HCT116 (cell line): ENCODE measurements around the gene GRAMD4. TPM values are rescaled to one million over a fixed set of nuclear protein-coding genes. Genes with fewer than 3 reads are reported as not detected.

Source experiments
- ATAC-seq: fragments of 200-7000 bp; cut with Tn5 transposase; 2 replicates; pipeline ENCODE4 v1.9.1; 2020; ENCODE audit warnings: mild to moderate bottlenecking, moderate library complexity
- BruUV-seq: library from RNA; stranded (reverse); fragments of 400-500 nt; replicated peaks from 2 replicates; lab custom pipeline; 2021; lab: Mats Ljungman, UMichigan
- CTCF ChIA-PET: fragments of 300-600 bp; sonication (Branson Sonifier 250); formaldehyde crosslinking; loops from one replicate; lab custom pipeline; 2021; ENCODE audit warnings: antibody characterized with exemption; lab: Charles Lee
- POLR2A ChIA-PET: fragments of 300-600, 350-600 bp; sonication (Branson Sonifier 250); formaldehyde crosslinking; loops from one replicate; lab custom pipeline; 2021; ENCODE audit warnings: antibody characterized with exemption; lab: Charles Lee
- RAD21 ChIA-PET, 2 experiments: fragments of 300-600 bp; sonication (Branson Sonifier 250); formaldehyde crosslinking; loops; one replicate each; lab custom pipeline; 2023; ENCODE audit warnings: low total read pairs in 2 of 2; ENCODE audit not compliant: uncharacterized antibody in 2 of 2, unreplicated experiment in 2 of 2, low non-redundant PET in 1 of 2; lab: Charles Lee
- DNase-seq: peaks from one replicate; pipeline ENCODE4 v3.0.0-alpha.2; 2010; ENCODE audit warnings: low read depth, low spot score
- H2AFZ ChIP-seq: fragments of 200-600 bp; shearing (Covaris generic), sonication (generic); 2 replicates; pipeline ENCODE4 v1.6.1; 2017; ENCODE audit warnings: low read depth, mixed run types, mixed read lengths, antibody characterized with exemption, low read length; ENCODE audit not compliant: poor library complexity, severe bottlenecking
- H3K27ac ChIP-seq: 2 replicates; pipeline ENCODE4 v1.5.1; 2012; ENCODE audit warnings: low read depth, low read length
- H3K27me3 ChIP-seq: fragments of 200-600 bp; sonication (generic); 2 replicates; pipeline ENCODE4 v1.6.1; 2016; ENCODE audit warnings: mixed run types, low read length, mixed read lengths; ENCODE audit not compliant: insufficient read depth
- H3K36me3 ChIP-seq, 2 experiments: fragments of 200-500 bp in 1 of 2; fragments of 200-600 bp in 1 of 2; sonication (Bioruptor generic) in 1 of 2; sonication (generic) in 1 of 2; 2 replicates each; pipeline versions ENCODE4 v1.5.1 to v1.6.1; 2014 to 2016; ENCODE audit warnings: low read length in 2 of 2, inconsistent platforms in 1 of 2, mixed read lengths in 1 of 2, mixed run types in 1 of 2; ENCODE audit not compliant: insufficient read depth in 2 of 2, control insufficient read depth in 1 of 2
- H3K4me1 ChIP-seq, 2 experiments: fragments of 200-600 bp in 1 of 2; sonication (generic) in 1 of 2; 2 replicates each; pipeline versions ENCODE4 v1.5.1 to v1.6.1; 2012 to 2017; ENCODE audit warnings: low read length in 2 of 2, inconsistent platforms in 1 of 2, mild to moderate bottlenecking in 1 of 2, mixed read lengths in 1 of 2, mixed run types in 1 of 2, moderate library complexity in 1 of 2; ENCODE audit not compliant: insufficient read depth in 2 of 2, control insufficient read depth in 1 of 2
- H3K4me2 ChIP-seq: fragments of 200-600 bp; sonication (generic); 2 replicates; pipeline ENCODE4 v1.6.1; 2017; ENCODE audit warnings: mixed run types, low read length, mixed read lengths
- H3K4me3 ChIP-seq, 2 experiments: fragments of 200-600 bp in 1 of 2; sonication (generic) in 1 of 2; replicated peaks in 1 of 2; 2 replicates each; pipeline ENCODE4 v1.5.1; 2011 to 2016; ENCODE audit warnings: low read length in 2 of 2, control low read depth in 1 of 2, low read depth in 1 of 2, mild to moderate bottlenecking in 1 of 2, mixed read lengths in 1 of 2, mixed run types in 1 of 2
- H3K79me2 ChIP-seq: fragments of 200-600 bp; sonication (generic); 2 replicates; pipeline ENCODE4 v1.6.1; 2017; ENCODE audit warnings: mild to moderate bottlenecking, mixed run types, low read length, moderate library complexity, mixed read lengths; ENCODE audit not compliant: insufficient read depth
- H3K9ac ChIP-seq: fragments of 200-600 bp; sonication (generic); 2 replicates; pipeline ENCODE4 v1.6.1; 2016; ENCODE audit warnings: low read length, mixed read lengths
- H3K9me2 ChIP-seq: fragments of 200-600 bp; sonication (generic), shearing (Covaris generic); 2 replicates; pipeline ENCODE4 v1.6.1; 2017; ENCODE audit warnings: mixed run types, mild to moderate bottlenecking, moderate library complexity; ENCODE audit not compliant: insufficient read depth
- H3K9me3 ChIP-seq, 2 experiments: fragments of 200-500 bp in 1 of 2; fragments of 200-600 bp in 1 of 2; sonication (Bioruptor generic) in 1 of 2; sonication (generic) in 1 of 2; 2 replicates each; pipeline ENCODE4 v1.6.1; 2014 to 2017; ENCODE audit warnings: low read length in 2 of 2, mixed read lengths in 2 of 2, inconsistent platforms in 1 of 2, low read depth in 1 of 2, mild to moderate bottlenecking in 1 of 2, mixed run types in 1 of 2, moderate library complexity in 1 of 2; ENCODE audit not compliant: control insufficient read depth in 1 of 2, insufficient read depth in 1 of 2
- H4K20me1 ChIP-seq: fragments of 200-600 bp; sonication (generic), shearing (Covaris generic); 2 replicates; pipeline ENCODE4 v1.6.1; 2017; ENCODE audit warnings: mixed run types, mild to moderate bottlenecking, moderate library complexity; ENCODE audit not compliant: insufficient read depth
- CBX3 ChIP-seq: IDR thresholded peaks from 2 replicates; pipeline ENCODE4 v1.6.1; 2012; ENCODE audit warnings: low read depth
- CEBPB ChIP-seq: IDR thresholded peaks from 2 replicates; pipeline ENCODE4 v1.6.1; 2012; ENCODE audit warnings: low read depth
- CTCF ChIP-seq, 3 experiments: fragments of 200-600 bp in 1 of 3; sonication (generic) in 1 of 3; IDR thresholded peaks in 2 of 3; conservative IDR thresholded peaks in 1 of 3; 2 replicates each; pipeline ENCODE4 v1.5.1; 2012 to 2017; ENCODE audit warnings: low read depth in 2 of 3, low read length in 2 of 3, antibody characterized with exemption in 1 of 3, borderline replicate concordance in 1 of 3, control low read depth in 1 of 3, mild to moderate bottlenecking in 1 of 3, mixed read lengths in 1 of 3, mixed run types in 1 of 3, moderate library complexity in 1 of 3; ENCODE audit not compliant: insufficient read depth in 1 of 3
- EGR1 ChIP-seq: IDR thresholded peaks from 2 replicates; pipeline ENCODE4 v1.6.1; 2012; ENCODE audit warnings: low read depth
- ELF1 ChIP-seq: IDR thresholded peaks from 2 replicates; pipeline ENCODE4 v1.6.1; 2012; ENCODE audit warnings: low read depth, borderline replicate concordance
- EZH2 ChIP-seq: fragments of 200-600 bp; sonication (generic); IDR thresholded peaks from 2 replicates; pipeline ENCODE4 v1.6.1; 2017; ENCODE audit warnings: antibody characterized with exemption, mixed run types
- FOSL1 ChIP-seq: IDR thresholded peaks from 2 replicates; pipeline ENCODE4 v1.6.1; 2012; ENCODE audit warnings: low read depth
- JUND ChIP-seq: IDR thresholded peaks from 2 replicates; pipeline ENCODE4 v1.6.1; 2012
- POLR2A ChIP-seq: IDR thresholded peaks from 2 replicates; pipeline ENCODE4 v1.7.0; 2011; ENCODE audit warnings: borderline replicate concordance; ENCODE audit not compliant: insufficient read depth, insufficient read length; ENCODE audit errors: extremely low read depth
- REST ChIP-seq: IDR thresholded peaks from 2 replicates; pipeline ENCODE4 v1.6.1; 2012; ENCODE audit warnings: low read depth
- SP1 ChIP-seq: IDR thresholded peaks from 2 replicates; pipeline ENCODE4 v1.6.1; 2012; ENCODE audit warnings: low read depth
- SRF ChIP-seq: IDR thresholded peaks from 2 replicates; pipeline ENCODE4 v1.6.1; 2012; ENCODE audit warnings: low read depth
- TCF7L2 ChIP-seq: IDR thresholded peaks from 2 replicates; pipeline ENCODE4 v1.7.0; 2011; ENCODE audit warnings: borderline replicate concordance, inconsistent platforms; ENCODE audit not compliant: insufficient read depth, insufficient read length; ENCODE audit errors: extremely low read depth
- YY1 ChIP-seq: IDR thresholded peaks from 2 replicates; pipeline ENCODE4 v1.6.1; 2011; ENCODE audit warnings: low read length, low read depth, moderate library complexity, mild to moderate bottlenecking; ENCODE audit not compliant: insufficient replicate concordance; ENCODE audit errors: extremely low read depth
- ZFX ChIP-seq: fragments of 450-650 bp; IDR thresholded peaks from 2 replicates; pipeline ENCODE4 v1.6.1; 2017
- ZNF274 ChIP-seq: fragments of 200-500 bp; sonication (Bioruptor generic); IDR thresholded peaks from 2 replicates; pipeline ENCODE4 v1.6.1; 2014; ENCODE audit warnings: mild to moderate bottlenecking, low read depth, low read length, inconsistent platforms
- intact Hi-C: fragments of 100-400 bp; cut with micrococcal nuclease; formaldehyde crosslinking; loops from 2 replicates; pipeline ENCODE4 v1.10.0; 2022
- total RNA-seq: library from RNA; stranded (reverse); gene quantifications from one replicate; pipeline ENCODE4 v1.2.1, GENCODE V29; 2021; ENCODE audit not compliant: unreplicated experiment

Gene GRAMD4
- total RNA-seq, 1 experiment from 2014 or later = 25.8 TPM

- intact Hi-C loops = no loop called here
- Histone ChIP-seq H3K9ac (no peak overlapping the region), H3K79me2 (no peaks in the 10 kb centered on the region), H3K27ac (no peak overlapping the region), H3K36me3 (peaks cover 11 to 14% of the 10 kb centered on the region in 2 experiments; a peak in 3 of 4 replicates), H3K4me1 (no peaks in the 10 kb centered on the region), H3K4me2 (no peak overlapping the region), H3K27me3 (no peaks in the 10 kb centered on the region), H2AFZ (no peak overlapping the region), H3K9me3 (no peaks in the 10 kb centered on the region), H3K9me2 (no peaks in the 10 kb centered on the region), H4K20me1 (no peaks in the 10 kb centered on the region), H3K4me3 (no peak overlapping the region)
- ATAC-seq (no peak), DNase-seq (no peak)
- ChIA-PET POLR2A (no interaction called here), CTCF (no interaction called here), RAD21 (no interaction called here)
- BruUV-seq = no TSS peak
- no peak for TF ChIP-seq ZNF274
- no peak for TF ChIP-seq POLR2A
- no peak for TF ChIP-seq SP1
- no peak for TF ChIP-seq TCF7L2
- TF ChIP-seq JUND = no peak
- no peak for TF ChIP-seq ELF1
- no peak for TF ChIP-seq EZH2
- TF ChIP-seq CTCF (IDR thresholded peaks at IDR 0.05 in 2 of 3, conservative IDR thresholded peaks at IDR 0.05 in 1 of 3; ENCODE audit: borderline replicate concordance in 1 of 3, insufficient read depth in 1 of 3, low read depth in 2 of 3, low read length in 2 of 3) = no peak
- no peak for TF ChIP-seq REST
- no peak for TF ChIP-seq SRF
- no peak for TF ChIP-seq ZFX
- no peak for TF ChIP-seq EGR1
- TF ChIP-seq CBX3 = no peak
- TF ChIP-seq CEBPB = no peak
- TF ChIP-seq FOSL1 = no peak
- TF ChIP-seq YY1 = no peak
Observed at GRCh38 chr22:46686221-46687047, 66.2 kb downstream of the GRAMD4 start.
